Measurements from ENCODE around the gene ZNF408. TPM values are rescaled to one million over a fixed set of nuclear protein-coding genes. Genes with fewer than 3 reads are reported as not detected.

Gene ZNF408
- total and polyA plus RNA-seq, 2 of the 13 experiments (the other 11 are each of a cell fraction or from before 2014, with no cell fraction given): 11.2 to 12.5 TPM

- TF ChIP-seq ZBTB34 (CRISPR knock-in tag; IDR thresholded peaks at IDR 0.05): peak; percentile 89
- TF ChIP-seq HNRNPK (IDR thresholded peaks at IDR 0.05; ENCODE audit: low read depth, low read length, poor library complexity, severe bottlenecking): no peak
- TF ChIP-seq HNRNPH1 (optimal IDR thresholded peaks at IDR 0.05; ENCODE audit: low read depth, low read length): no peak
- TF ChIP-seq WIZ (CRISPR knock-in tag; IDR thresholded peaks at IDR 0.05): no peak
- TF ChIP-seq MBNL3 (CRISPR knock-in tag; conservative IDR thresholded peaks at IDR 0.05): no peak
- TF ChIP-seq ZNF512 (CRISPR knock-in tag; IDR thresholded peaks at IDR 0.05): no peak
- peak; percentile 83 for TF ChIP-seq BORCS8-MEF2B (CRISPR knock-in tag; IDR thresholded peaks at IDR 0.05)
- TF ChIP-seq TEF (CRISPR knock-in tag; IDR thresholded peaks at IDR 0.05): no peak
- TF ChIP-seq KDM3A (CRISPR knock-in tag; IDR thresholded peaks at IDR 0.05; ENCODE audit: low read depth): no peak; the same call in 1 of the 2 replicates
- TF ChIP-seq ZFAT (CRISPR knock-in tag; conservative IDR thresholded peaks at IDR 0.05): no peak
- no peak for TF ChIP-seq CHCHD3 (CRISPR knock-in tag; IDR thresholded peaks at IDR 0.05)
- 0 out of 2 replicates have a peak, but pooled peaks have one; percentile 45 for TF ChIP-seq ETV6 (CRISPR knock-in tag; conservative IDR thresholded peaks at IDR 0.05)
- TF ChIP-seq ZBTB7B (CRISPR knock-in tag; IDR thresholded peaks at IDR 0.05): peak; percentile 88
- peak; percentile 86 for TF ChIP-seq MED13 (CRISPR knock-in tag; IDR thresholded peaks at IDR 0.05)
- TF ChIP-seq GPN1 (CRISPR knock-in tag; IDR thresholded peaks at IDR 0.05; ENCODE audit: borderline replicate concordance): no peak
- no peak; the same call in 1 of the 2 replicates for TF ChIP-seq PAF1 (CRISPR knock-in tag; IDR thresholded peaks at IDR 0.05)
- TF ChIP-seq SMAD3 (CRISPR knock-in tag; IDR thresholded peaks at IDR 0.05): peak; percentile 94
- no peak for TF ChIP-seq TOE1 (CRISPR knock-in tag; IDR thresholded peaks at IDR 0.05)
- peak; percentile 64; the same call in 1 of the 2 replicates for TF ChIP-seq KDM5A (IDR thresholded peaks at IDR 0.05; ENCODE audit: borderline replicate concordance, low read length)
- peak; percentile 86 for TF ChIP-seq HNF4A (CRISPR knock-in tag; IDR thresholded peaks at IDR 0.05)
- peak; percentile 85; the same call in 1 of the 2 replicates for TF ChIP-seq ZFP1 (CRISPR knock-in tag; IDR thresholded peaks at IDR 0.05)
- TF ChIP-seq ZNF83 (CRISPR knock-in tag; IDR thresholded peaks at IDR 0.05; ENCODE audit: borderline replicate concordance): no peak
- 0 out of 2 replicates have a peak, but pooled peaks have one; percentile 52 for TF ChIP-seq ZNF264 (CRISPR knock-in tag; IDR thresholded peaks at IDR 0.05)
- peak; percentile 13 for TF ChIP-seq IKZF4 (CRISPR knock-in tag; IDR thresholded peaks at IDR 0.05; ENCODE audit: borderline replicate concordance, low read depth, not compliant biosample characterization)
- no peak for TF ChIP-seq SAFB2 (CRISPR knock-in tag; IDR thresholded peaks at IDR 0.05; ENCODE audit: borderline replicate concordance, low read depth)
- peak in 1 of 2 experiments; percentile 70; a peak in 2 of 4 replicates for TF ChIP-seq KLF16 (CRISPR knock-in tag; IDR thresholded peaks at IDR 0.05)
- peak; percentile 75 for TF ChIP-seq THAP11 (CRISPR knock-in tag; IDR thresholded peaks at IDR 0.05)
- TF ChIP-seq ZNF607 (CRISPR knock-in tag; IDR thresholded peaks at IDR 0.05; ENCODE audit: borderline replicate concordance): peak; percentile 29; the same call in 1 of the 2 replicates
- peak; percentile 78; the same call in 1 of the 2 replicates for TF ChIP-seq NR0B2 (CRISPR knock-in tag; IDR thresholded peaks at IDR 0.05)
Observed at GRCh38 chr11:46719048-46719542, 18.3 kb downstream of the ZNF408 start, which contains the start of gene F2 (continued).
